ENCODE results near the gene GATB.

Gene GATB

DNA sequence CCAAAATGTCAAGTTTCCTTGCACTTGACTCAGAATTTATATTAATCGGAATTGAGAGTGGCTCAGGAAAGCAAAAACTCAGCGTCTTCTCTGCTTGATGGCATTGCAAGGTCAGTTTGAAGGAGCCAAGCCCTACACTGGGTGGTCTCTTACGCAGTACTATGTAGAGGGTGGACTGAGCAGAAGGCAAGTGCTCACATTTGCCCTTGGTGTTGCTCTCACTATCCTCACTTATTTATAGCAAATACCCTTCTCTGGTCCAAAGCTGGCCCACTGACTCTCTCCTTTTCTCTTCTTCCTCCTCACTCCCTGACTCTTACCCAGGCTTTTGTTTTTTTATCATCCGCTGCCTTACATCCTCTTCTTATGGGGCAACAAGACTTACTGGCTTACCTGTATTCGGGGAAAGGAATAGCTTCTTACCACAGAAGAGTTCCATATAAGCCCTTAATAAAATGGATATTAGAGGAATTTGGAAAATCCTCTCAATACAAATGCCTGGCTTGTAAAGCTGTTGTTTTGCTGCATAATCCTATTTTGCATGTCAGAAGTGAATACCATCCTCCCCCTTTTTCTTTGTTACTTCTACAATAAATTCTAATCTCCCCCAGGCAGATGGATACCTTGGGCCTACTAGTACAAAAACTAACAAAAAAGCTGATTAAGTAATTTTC, 24.8 kb upstream of the GATB start:
- H3K4me3 ChIP-seq (ENCODE audit: low read depth, low read length), result peak overlapping the region; percentile 8; the same call in 1 of the 2 replicates
- H3K9ac ChIP-seq (ENCODE audit: low read depth, low read length), result no peak overlapping the region; the same call in 1 of the 2 replicates
- H3K4me1 ChIP-seq (ENCODE audit: control insufficient read depth, insufficient read depth, low read length), result peaks cover 46% of the 10 kb centered on the region
- H3K9me3 ChIP-seq (ENCODE audit: control insufficient read depth, insufficient read depth, low read length), result peaks cover 4% of the 10 kb centered on the region; the same call in 1 of the 2 replicates
- H3K27ac ChIP-seq (ENCODE audit: low read depth, low read length), result peak overlapping the region; percentile 83
- no peaks in the 10 kb centered on the region for H3K36me3 ChIP-seq (ENCODE audit: control insufficient read depth, insufficient read depth, low read length)
- no peaks in the 10 kb centered on the region for H3K27me3 ChIP-seq (ENCODE audit: control insufficient read depth, insufficient read depth, low read length)

DNA sequence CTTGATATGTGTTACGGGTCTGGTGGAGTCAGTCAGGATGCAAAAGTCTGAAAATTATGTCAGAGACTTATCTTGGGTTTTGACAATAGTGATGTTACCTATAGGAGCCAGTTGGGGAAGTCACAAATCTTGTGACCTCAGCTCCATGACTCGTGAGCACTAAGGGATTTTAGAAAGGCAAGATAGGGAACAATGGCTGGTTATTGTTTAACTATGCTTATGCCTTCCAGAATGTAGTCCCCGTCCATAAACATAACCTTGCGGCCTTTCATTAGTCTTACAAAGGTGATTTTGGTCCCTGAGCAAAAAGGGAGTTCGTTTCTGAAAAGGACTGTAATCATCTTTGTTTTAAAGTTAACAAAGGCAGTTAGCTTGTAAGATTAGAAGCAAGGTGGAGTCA, 23.9 kb upstream of the GATB start:
- no peaks in the 10 kb centered on the region for H3K27me3 ChIP-seq (ENCODE audit: control insufficient read depth, insufficient read depth, low read length)
- H3K27ac ChIP-seq (ENCODE audit: low read depth, low read length), result peak overlapping the region; percentile 83
- no peak overlapping the region for H3K9ac ChIP-seq (ENCODE audit: low read depth, low read length)

DNA sequence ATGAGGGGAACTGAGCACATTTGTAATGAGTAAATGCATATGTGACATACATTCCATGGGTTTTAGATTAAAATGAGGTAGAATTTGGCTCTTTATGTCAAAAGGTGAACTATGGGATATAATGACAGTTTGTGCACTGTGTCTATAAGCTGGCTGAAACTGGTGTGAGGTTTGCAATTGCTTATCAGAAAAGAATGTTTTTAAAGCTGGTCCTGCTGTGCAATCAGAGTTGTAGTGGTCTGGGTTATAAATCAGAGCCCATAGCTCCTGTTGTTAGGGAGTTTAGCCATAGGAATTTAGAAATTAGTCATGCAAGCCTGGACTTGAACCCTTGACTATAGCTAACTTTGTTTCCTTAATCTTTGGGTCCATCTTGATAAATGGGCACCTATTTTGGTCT, 23.1 kb upstream of the GATB start:
- Histone ChIP-seq H3K36me3 (ENCODE audit: control insufficient read depth, insufficient read depth, low read length) (no peaks in the 10 kb centered on the region), H3K9ac (ENCODE audit: low read depth, low read length) (no peak overlapping the region), H3K27ac (ENCODE audit: low read depth, low read length) (no peak overlapping the region), H3K27me3 (ENCODE audit: control insufficient read depth, insufficient read depth, low read length) (no peaks in the 10 kb centered on the region), H3K4me1 (ENCODE audit: control insufficient read depth, insufficient read depth, low read length) (peaks cover 28% of the 10 kb centered on the region), H3K9me3 (ENCODE audit: control insufficient read depth, insufficient read depth, low read length) (peaks cover 4% of the 10 kb centered on the region; the same call in 1 of the 2 replicates), H3K4me3 (ENCODE audit: low read depth, low read length) (no peak overlapping the region)

More for the DNA sequence above, 23.9 kb upstream of the GATB start:
- H3K4me3 ChIP-seq (ENCODE audit: low read depth, low read length), result no peak overlapping the region
- H3K4me1 ChIP-seq (ENCODE audit: control insufficient read depth, insufficient read depth, low read length), result peaks cover 36% of the 10 kb centered on the region
- H3K36me3 ChIP-seq (ENCODE audit: control insufficient read depth, insufficient read depth, low read length), result no peaks in the 10 kb centered on the region
- H3K9me3 ChIP-seq (ENCODE audit: control insufficient read depth, insufficient read depth, low read length), result peaks cover 4% of the 10 kb centered on the region; the same call in 1 of the 2 replicates

DNA sequence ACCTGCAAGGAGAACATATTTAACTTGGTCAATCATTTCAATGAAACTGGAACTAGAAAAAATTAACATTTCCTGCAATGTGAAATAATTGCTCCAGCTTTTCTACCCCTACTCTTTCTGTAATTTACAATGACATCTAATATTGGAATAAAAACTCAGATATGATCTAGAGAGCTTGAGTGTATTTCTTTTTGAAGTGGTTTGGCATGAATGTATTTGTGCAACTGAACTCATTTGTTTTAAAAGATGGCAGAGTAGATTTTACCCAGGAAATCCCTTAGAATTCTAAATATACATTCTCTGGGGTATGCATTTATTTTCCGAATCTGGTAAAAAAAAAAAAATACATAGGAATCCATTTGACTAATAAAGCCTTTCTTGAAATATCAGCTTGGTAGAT, 21.5 kb upstream of the GATB start:
- Histone ChIP-seq H3K36me3 (ENCODE audit: control insufficient read depth, insufficient read depth, low read length) (no peaks in the 10 kb centered on the region), H3K27me3 (ENCODE audit: control insufficient read depth, insufficient read depth, low read length) (no peaks in the 10 kb centered on the region), H3K4me1 (ENCODE audit: control insufficient read depth, insufficient read depth, low read length) (peaks cover 20% of the 10 kb centered on the region), H3K9ac (ENCODE audit: low read depth, low read length) (no peak overlapping the region), H3K27ac (ENCODE audit: low read depth, low read length) (no peak overlapping the region), H3K4me3 (ENCODE audit: low read depth, low read length) (no peak overlapping the region), H3K9me3 (ENCODE audit: control insufficient read depth, insufficient read depth, low read length) (peaks cover 4% of the 10 kb centered on the region; the same call in 1 of the 2 replicates)

DNA sequence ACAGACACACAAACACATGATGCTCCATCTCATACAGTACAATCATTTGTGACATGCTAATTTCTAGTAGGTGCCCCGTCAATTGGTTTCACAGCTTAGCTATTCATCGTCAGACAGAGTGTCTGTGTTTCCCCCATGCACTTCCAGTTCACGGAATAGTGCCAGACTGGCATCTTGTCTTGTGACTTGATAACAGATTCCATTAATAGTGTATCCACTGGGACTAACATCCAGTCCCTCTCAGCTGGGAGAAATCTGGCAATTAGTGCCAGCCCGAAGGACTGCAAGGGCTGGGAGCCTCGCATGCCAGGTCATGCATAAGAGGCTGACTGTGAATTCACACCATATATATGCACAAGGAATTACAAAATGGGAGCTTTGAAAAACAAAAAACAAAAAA, 20.2 kb upstream of the GATB start:
- Histone ChIP-seq H3K27ac (ENCODE audit: low read depth, low read length) (no peak overlapping the region), H3K27me3 (ENCODE audit: control insufficient read depth, insufficient read depth, low read length) (no peaks in the 10 kb centered on the region), H3K4me1 (ENCODE audit: control insufficient read depth, insufficient read depth, low read length) (peaks cover 14% of the 10 kb centered on the region), H3K4me3 (ENCODE audit: low read depth, low read length) (no peak overlapping the region), H3K9ac (ENCODE audit: low read depth, low read length) (no peak overlapping the region), H3K9me3 (ENCODE audit: control insufficient read depth, insufficient read depth, low read length) (peaks cover 4% of the 10 kb centered on the region; the same call in 1 of the 2 replicates), H3K36me3 (ENCODE audit: control insufficient read depth, insufficient read depth, low read length) (no peaks in the 10 kb centered on the region)

DNA sequence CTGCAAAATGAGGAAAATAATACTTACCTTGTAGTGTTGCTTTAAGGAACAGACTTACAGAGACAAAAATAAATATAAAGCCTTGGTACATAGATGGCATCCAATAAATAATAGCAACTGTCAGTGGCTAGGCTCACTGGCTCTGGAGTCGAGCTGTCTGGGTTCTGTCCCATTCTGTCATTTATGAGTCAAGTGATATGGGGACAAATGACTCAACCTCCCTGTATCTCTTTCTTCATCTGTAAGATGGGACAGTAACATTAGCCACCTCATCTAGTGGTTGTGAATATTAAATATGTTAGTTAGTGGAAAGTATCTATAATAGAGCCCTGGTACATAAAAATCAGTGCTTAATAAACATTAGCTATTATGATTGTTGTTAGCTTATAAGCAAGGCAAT, 16.7 kb upstream of the GATB start:
- Histone ChIP-seq H3K4me1 (ENCODE audit: control insufficient read depth, insufficient read depth, low read length) (no peaks in the 10 kb centered on the region), H3K4me3 (ENCODE audit: low read depth, low read length) (no peak overlapping the region), H3K9ac (ENCODE audit: low read depth, low read length) (no peak overlapping the region), H3K27ac (ENCODE audit: low read depth, low read length) (no peak overlapping the region), H3K36me3 (ENCODE audit: control insufficient read depth, insufficient read depth, low read length) (no peaks in the 10 kb centered on the region), H3K27me3 (ENCODE audit: control insufficient read depth, insufficient read depth, low read length) (no peaks in the 10 kb centered on the region), H3K9me3 (ENCODE audit: control insufficient read depth, insufficient read depth, low read length) (peaks cover 23% of the 10 kb centered on the region)

DNA sequence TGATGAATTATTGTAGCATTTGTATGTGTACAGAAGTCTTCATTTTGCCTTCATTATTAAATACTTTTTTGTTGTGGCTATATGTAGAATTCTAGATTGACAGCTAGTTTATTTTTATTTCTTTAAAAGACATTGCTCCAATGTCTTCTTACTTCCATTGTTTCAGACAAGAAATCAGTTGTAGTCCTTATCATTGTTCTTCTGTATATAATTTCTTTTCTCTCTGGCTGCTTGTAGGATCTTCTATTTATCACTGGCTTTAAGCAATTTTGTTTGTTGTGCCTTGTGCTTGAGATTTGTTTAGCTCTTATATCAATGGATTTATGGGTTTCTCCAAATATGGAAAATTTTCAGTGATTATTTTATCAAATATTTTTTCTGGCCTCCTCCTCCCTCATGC, 13.5 kb upstream of the GATB start:
- H3K9ac ChIP-seq (ENCODE audit: low read depth, low read length), result no peak overlapping the region
- peaks cover 23% of the 10 kb centered on the region for H3K9me3 ChIP-seq (ENCODE audit: control insufficient read depth, insufficient read depth, low read length)
- H3K27me3 ChIP-seq (ENCODE audit: control insufficient read depth, insufficient read depth, low read length), result no peaks in the 10 kb centered on the region
- no peak overlapping the region for H3K4me3 ChIP-seq (ENCODE audit: low read depth, low read length)
- no peaks in the 10 kb centered on the region for H3K4me1 ChIP-seq (ENCODE audit: control insufficient read depth, insufficient read depth, low read length)
- no peaks in the 10 kb centered on the region for H3K36me3 ChIP-seq (ENCODE audit: control insufficient read depth, insufficient read depth, low read length)
- H3K27ac ChIP-seq (ENCODE audit: low read depth, low read length), result no peak overlapping the region

DNA sequence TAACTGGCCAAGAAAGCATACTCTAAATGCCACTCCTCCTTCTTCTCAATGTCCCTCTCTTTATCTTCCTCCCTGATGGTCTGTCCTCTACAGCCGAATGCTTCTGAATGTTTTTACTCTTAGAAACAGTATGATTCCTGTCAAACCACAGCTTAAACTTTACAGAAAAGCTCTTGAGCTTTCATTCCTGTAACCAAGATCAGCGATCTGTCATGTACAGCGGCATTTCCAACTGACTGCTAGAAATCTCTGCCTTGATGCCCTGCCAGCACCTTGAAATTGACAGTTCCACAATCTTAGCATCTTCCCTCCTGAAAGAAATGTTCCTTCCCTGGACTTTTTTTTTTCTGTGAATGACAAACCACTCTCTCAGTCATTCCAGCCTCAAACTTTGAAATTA, 11.5 kb upstream of the GATB start:
- H3K27me3 ChIP-seq (ENCODE audit: control insufficient read depth, insufficient read depth, low read length), result no peaks in the 10 kb centered on the region
- peaks cover 23% of the 10 kb centered on the region for H3K9me3 ChIP-seq (ENCODE audit: control insufficient read depth, insufficient read depth, low read length)
- no peak overlapping the region for H3K4me3 ChIP-seq (ENCODE audit: low read depth, low read length)

DNA sequence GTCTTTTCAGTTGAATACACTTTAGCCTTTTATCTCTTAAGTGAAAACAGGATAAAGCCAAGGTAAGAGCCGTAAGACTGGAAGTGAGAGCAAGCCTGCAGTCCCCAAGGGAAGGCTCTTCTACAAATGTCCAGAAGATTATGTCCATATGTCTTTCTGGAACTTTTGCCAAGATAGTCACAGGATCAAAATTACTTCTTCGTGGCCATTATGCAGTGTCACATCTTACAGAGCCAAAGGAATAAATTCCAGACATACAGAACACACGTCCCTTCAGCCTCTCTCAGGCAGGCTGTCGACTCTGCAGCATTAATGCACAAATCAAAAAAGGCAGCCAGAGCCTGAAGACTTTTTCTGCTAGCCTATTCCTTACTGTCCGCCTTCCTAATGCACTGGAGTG, 10.9 kb upstream of the GATB start:
- Histone ChIP-seq H3K9me3 (ENCODE audit: control insufficient read depth, insufficient read depth, low read length) (peaks cover 23% of the 10 kb centered on the region), H3K27me3 (ENCODE audit: control insufficient read depth, insufficient read depth, low read length) (no peaks in the 10 kb centered on the region), H3K36me3 (ENCODE audit: control insufficient read depth, insufficient read depth, low read length) (no peaks in the 10 kb centered on the region), H3K27ac (ENCODE audit: low read depth, low read length) (no peak overlapping the region), H3K4me3 (ENCODE audit: low read depth, low read length) (no peak overlapping the region), H3K9ac (ENCODE audit: low read depth, low read length) (no peak overlapping the region), H3K4me1 (ENCODE audit: control insufficient read depth, insufficient read depth, low read length) (peaks cover 14% of the 10 kb centered on the region)

More for the DNA sequence above, 11.5 kb upstream of the GATB start:
- Histone ChIP-seq H3K4me1 (ENCODE audit: control insufficient read depth, insufficient read depth, low read length) (peaks cover 14% of the 10 kb centered on the region), H3K27ac (ENCODE audit: low read depth, low read length) (no peak overlapping the region), H3K9ac (ENCODE audit: low read depth, low read length) (no peak overlapping the region), H3K36me3 (ENCODE audit: control insufficient read depth, insufficient read depth, low read length) (no peaks in the 10 kb centered on the region)

DNA sequence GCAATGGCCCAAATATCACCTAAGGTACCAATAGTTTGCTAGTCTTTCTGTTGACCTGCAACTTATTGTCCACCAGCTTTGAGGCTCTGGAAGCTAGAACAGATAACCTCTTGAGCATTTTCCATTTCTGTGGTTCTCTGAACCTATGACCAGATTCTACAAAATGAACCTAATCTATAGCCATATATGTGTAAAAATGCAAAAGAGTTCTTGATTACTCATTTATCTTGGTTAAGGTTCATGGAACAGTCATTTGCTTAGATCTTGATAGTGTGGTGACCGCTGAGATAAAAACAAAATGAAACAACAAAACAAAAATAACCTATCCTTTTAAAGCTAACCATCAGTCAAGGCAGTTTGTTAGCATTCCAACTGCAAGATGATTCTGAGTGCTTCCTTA, 9.3 kb upstream of the GATB start:
- H3K9me3 ChIP-seq (ENCODE audit: control insufficient read depth, insufficient read depth, low read length), result peaks cover 19% of the 10 kb centered on the region
- H3K9ac ChIP-seq (ENCODE audit: low read depth, low read length), result no peak overlapping the region
- H3K27ac ChIP-seq (ENCODE audit: low read depth, low read length), result no peak overlapping the region
- no peaks in the 10 kb centered on the region for H3K27me3 ChIP-seq (ENCODE audit: control insufficient read depth, insufficient read depth, low read length)
- H3K36me3 ChIP-seq (ENCODE audit: control insufficient read depth, insufficient read depth, low read length), result no peaks in the 10 kb centered on the region
- H3K4me1 ChIP-seq (ENCODE audit: control insufficient read depth, insufficient read depth, low read length), result peaks cover 14% of the 10 kb centered on the region
- H3K4me3 ChIP-seq (ENCODE audit: low read depth, low read length), result no peak overlapping the region

DNA sequence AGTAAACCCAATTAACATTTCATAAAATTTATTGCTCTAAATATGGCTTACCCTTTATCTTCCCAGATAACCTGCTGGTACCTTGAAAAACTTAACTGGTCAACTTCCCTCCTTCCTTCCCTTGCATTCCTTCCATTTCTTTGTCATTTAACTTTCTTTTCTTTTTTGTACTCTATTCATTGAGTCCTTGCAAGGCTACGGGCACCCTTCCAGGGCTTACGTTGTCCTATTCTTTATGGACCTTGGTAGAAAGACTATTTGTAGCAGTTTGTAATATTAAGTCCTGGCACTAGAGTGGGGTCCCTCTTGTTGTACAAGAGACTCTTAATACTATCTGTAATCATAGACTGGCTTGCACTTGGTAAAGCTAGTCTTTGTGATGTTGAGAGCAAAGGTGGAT, 8.0 kb upstream of the GATB start:
- Histone ChIP-seq H3K27ac (ENCODE audit: low read depth, low read length) (no peak overlapping the region), H3K9me3 (ENCODE audit: control insufficient read depth, insufficient read depth, low read length) (peaks cover 8% of the 10 kb centered on the region), H3K27me3 (ENCODE audit: control insufficient read depth, insufficient read depth, low read length) (no peaks in the 10 kb centered on the region), H3K4me1 (ENCODE audit: control insufficient read depth, insufficient read depth, low read length) (peaks cover 14% of the 10 kb centered on the region), H3K4me3 (ENCODE audit: low read depth, low read length) (no peak overlapping the region), H3K9ac (ENCODE audit: low read depth, low read length) (no peak overlapping the region), H3K36me3 (ENCODE audit: control insufficient read depth, insufficient read depth, low read length) (no peaks in the 10 kb centered on the region)

Measured in HUES48 (cell line).